Activated CD4-positive, alpha-beta memory T cell treated with anti-CD3 and anti-CD28 coated beads for 36 hours (primary cell): ENCODE data around the gene RSRC1. TPM values are rescaled to one million over a fixed set of nuclear protein-coding genes. Genes with fewer than 3 reads are reported as not detected.
"Not testable (repeated sequence)": the region's sequence is repeated elsewhere in the genome, so short reads cannot be mapped to it uniquely, and the experiment has no call there.

Experiments
- CTCF ChIA-PET: fragments of 350-600 bp; sonication (Branson Sonifier 250); formaldehyde crosslinking; loops from one replicate; lab custom pipeline; 2021; ENCODE audit warnings: antibody characterized with exemption, inconsistent platforms; lab: Charles Lee
- POLR2A ChIA-PET: fragments of 350-600 bp; sonication (Branson Sonifier 250); formaldehyde crosslinking; loops from one replicate; lab custom pipeline; 2021; ENCODE audit warnings: antibody characterized with exemption; lab: Charles Lee
- DNase-seq: peaks from one replicate; pipeline ENCODE4 v3.0.0-alpha.2; 2020
- H3K27ac Mint-ChIP-seq: one replicate; pipeline ENCODE4 v1.8.0; 2021; ENCODE audit warnings: mixed read lengths
- H3K27me3 Mint-ChIP-seq: one replicate; pipeline ENCODE4 v1.8.0; 2021; ENCODE audit warnings: mixed read lengths
- H3K36me3 Mint-ChIP-seq: one replicate; pipeline ENCODE4 v1.8.0; 2021; ENCODE audit warnings: mixed read lengths
- H3K4me1 Mint-ChIP-seq: one replicate; pipeline ENCODE4 v1.8.0; 2021; ENCODE audit warnings: low read depth, mixed read lengths
- H3K4me3 Mint-ChIP-seq: one replicate; pipeline ENCODE4 v1.8.0; 2021; ENCODE audit warnings: mild to moderate bottlenecking, mixed read lengths
- H3K9me3 Mint-ChIP-seq: one replicate; pipeline ENCODE4 v1.8.0; 2021; ENCODE audit warnings: mixed read lengths
- intact Hi-C: fragments of 100-400 bp; cut with micrococcal nuclease; formaldehyde crosslinking; loops from one replicate; pipeline ENCODE4 v1.15.1; 2023
- total RNA-seq, 2 experiments: library from RNA; stranded (reverse); gene quantifications; one replicate each; pipeline ENCODE4 v1.2.3, GENCODE V29; 2021

Gene RSRC1
- 10 to 100 TPM; 39.4 to 43.8 TPM for total RNA-seq

- peaks cover 54% of the 10 kb centered on the region for H3K4me1 Mint-ChIP-seq
Measured at GRCh38 chr3:158109804-158110657, at the start of gene RSRC1. TSS of gene RSRC1 (plus strand) at chr3:158110089. CDS start at chr3:158122105, 12,016 bp downstream.

GRCh38 chr3:158065574-158065973 is 44.3 kb upstream of the RSRC1 start:
- H3K27me3 Mint-ChIP-seq = peaks cover 18% of the 10 kb centered on the region
- H3K27ac Mint-ChIP-seq, CTCF ChIA-PET, H3K9me3 Mint-ChIP-seq, DNase-seq, H3K4me1 Mint-ChIP-seq, H3K36me3 Mint-ChIP-seq, intact Hi-C loops, POLR2A ChIA-PET, H3K4me3 Mint-ChIP-seq: not testable (repeated sequence)

More at GRCh38 chr3:158109804-158110657, at the start of gene RSRC1:
- Mint-ChIP-seq H3K27me3 (peaks cover 36% of the 10 kb centered on the region), H3K9me3 (peaks cover 17% of the 10 kb centered on the region), H3K27ac (peak within 1 kb of the TSS; percentile 77), H3K4me3 (peak within 1 kb of the TSS; percentile 99), H3K36me3 (peaks cover 25% of the 10 kb centered on the region)
- CTCF ChIA-PET = interaction anchor here (0.5 to 1.2 kb wide), 3 partner anchors 16 to 792 kb away, joined by 3 to 5 read pairs (median 3); no protein-coding TSS in a partner anchor
- DNase-seq = peak; percentile 85
- intact Hi-C loops = loop anchor here (1.0 to 10.0 kb wide), 6 partner anchors 12 to 532 kb away; partner anchors contain the start of gene GFM1
- POLR2A ChIA-PET = interaction anchor here (0.6 to 1.7 kb wide), 3 partner anchors 8 to 15 kb away, joined by 3 to 4 read pairs (median 3); no protein-coding TSS in a partner anchor

DNA sequence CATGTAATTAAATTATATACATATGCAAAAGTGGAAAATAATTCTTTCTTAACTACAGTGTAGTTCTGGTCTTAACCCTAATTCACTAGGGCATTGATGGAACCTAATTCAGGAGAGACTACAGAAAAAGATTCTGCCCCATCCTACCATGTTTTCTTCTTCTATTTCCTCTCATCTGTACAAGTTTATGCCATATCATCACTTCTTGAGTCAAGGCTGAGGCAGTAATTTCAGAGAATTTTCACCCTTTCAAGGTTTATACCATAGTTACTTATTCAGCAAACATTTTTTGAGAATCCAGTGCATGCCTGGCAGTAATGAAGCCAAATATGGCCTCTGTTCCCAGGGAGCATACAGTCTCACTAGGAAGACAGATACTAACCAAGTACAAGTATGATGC is 37.1 kb upstream of the RSRC1 start:
- Mint-ChIP-seq H3K4me3 (no peak overlapping the region), H3K4me1 (no peaks in the 10 kb centered on the region), H3K27ac (no peak overlapping the region), H3K36me3 (no peaks in the 10 kb centered on the region), H3K9me3 (no peaks in the 10 kb centered on the region), H3K27me3 (peaks cover 11% of the 10 kb centered on the region)
- ChIA-PET POLR2A (no interaction called here), CTCF (no interaction called here)
- intact Hi-C loops = no loop called here
- no peak for DNase-seq

DNA sequence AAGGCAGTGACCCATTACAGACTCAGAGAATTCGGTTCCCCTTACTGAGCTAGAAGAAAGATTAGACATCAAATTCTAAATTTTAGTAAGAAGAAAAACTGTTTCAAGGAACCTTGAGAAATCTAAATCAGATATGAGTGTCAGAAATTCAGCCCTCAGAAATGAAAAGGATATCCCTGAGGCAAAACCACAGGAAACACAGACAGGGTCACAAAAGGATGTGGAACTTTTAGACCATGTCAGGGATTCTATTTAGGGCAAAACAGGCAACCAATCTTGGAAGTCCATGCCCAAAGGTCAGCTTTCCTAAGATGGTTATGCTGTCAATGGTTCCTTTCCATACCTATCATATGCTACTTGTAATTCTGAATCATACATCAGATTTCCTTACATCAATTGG is 35.3 kb upstream of the RSRC1 start:
- Mint-ChIP-seq H3K36me3 (no peaks in the 10 kb centered on the region), H3K4me1 (no peaks in the 10 kb centered on the region)
- CTCF ChIA-PET = no interaction called here

GRCh38 chr3:158079599-158079998 is 30.3 kb upstream of the RSRC1 start:
- no peaks in the 10 kb centered on the region for H3K36me3 Mint-ChIP-seq
- no peak overlapping the region for H3K27ac Mint-ChIP-seq
- no peak overlapping the region for H3K4me3 Mint-ChIP-seq
- no peak for DNase-seq
- intact Hi-C loops = no loop called here
- POLR2A ChIA-PET = no interaction called here
- no peaks in the 10 kb centered on the region for H3K4me1 Mint-ChIP-seq
- peaks cover 9% of the 10 kb centered on the region for H3K27me3 Mint-ChIP-seq
- CTCF ChIA-PET = no interaction called here
- H3K9me3 Mint-ChIP-seq = no peaks in the 10 kb centered on the region

More for the DNA sequence above, 35.3 kb upstream of the RSRC1 start:
- no peak overlapping the region for H3K4me3 Mint-ChIP-seq
- DNase-seq = no peak
- H3K9me3 Mint-ChIP-seq = no peaks in the 10 kb centered on the region
- POLR2A ChIA-PET = no interaction called here
- H3K27ac Mint-ChIP-seq = no peak overlapping the region
- H3K27me3 Mint-ChIP-seq = peaks cover 11% of the 10 kb centered on the region
- intact Hi-C loops = no loop called here

DNA sequence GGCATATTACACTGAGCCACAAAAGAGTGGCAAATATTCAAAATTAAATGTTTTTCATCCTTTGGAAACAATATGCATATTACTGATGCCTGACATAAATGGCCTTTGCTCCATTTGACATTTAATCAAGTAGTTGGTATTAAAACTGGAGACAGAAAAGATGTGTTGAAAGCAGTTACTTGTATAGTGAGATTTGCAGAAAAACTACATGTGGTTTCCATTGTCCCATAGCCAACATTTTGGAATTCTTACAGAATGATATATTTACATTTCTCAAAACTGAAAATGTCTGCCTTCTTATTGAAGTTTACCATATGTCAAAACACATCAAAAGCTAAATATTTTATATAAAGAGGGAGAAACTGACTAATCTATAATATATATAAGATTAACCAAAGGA is 25.2 kb upstream of the RSRC1 start:
- POLR2A ChIA-PET = no interaction called here
- Mint-ChIP-seq H3K9me3 (no peaks in the 10 kb centered on the region), H3K36me3 (no peaks in the 10 kb centered on the region), H3K4me3 (no peak overlapping the region), H3K27me3 (peaks cover 31% of the 10 kb centered on the region), H3K27ac (no peak overlapping the region), H3K4me1 (no peaks in the 10 kb centered on the region)
- DNase-seq = no peak
- CTCF ChIA-PET = no interaction called here
- intact Hi-C loops = no loop called here

DNA sequence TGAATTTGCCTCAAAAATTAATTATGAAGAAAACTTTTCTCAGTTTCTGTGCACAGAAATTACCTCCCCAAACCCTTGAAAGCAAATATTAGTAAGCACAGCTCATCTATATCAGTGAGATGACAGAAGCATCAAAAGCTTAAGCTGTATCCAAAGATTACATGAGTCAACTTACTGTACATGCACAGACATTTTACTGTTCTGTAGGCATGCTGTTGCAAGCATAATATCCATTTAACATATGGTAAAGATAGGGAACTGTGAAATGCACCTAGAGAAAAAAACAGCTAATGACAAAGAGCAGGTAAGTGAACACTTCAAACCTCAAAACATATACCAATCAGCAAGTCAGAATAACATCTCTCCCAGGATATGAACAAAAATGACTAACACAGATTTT is 24.5 kb upstream of the RSRC1 start:
- Mint-ChIP-seq H3K4me3 (no peak overlapping the region), H3K27me3 (peaks cover 37% of the 10 kb centered on the region), H3K9me3 (no peaks in the 10 kb centered on the region), H3K4me1 (no peaks in the 10 kb centered on the region), H3K27ac (no peak overlapping the region), H3K36me3 (no peaks in the 10 kb centered on the region)
- DNase-seq = no peak
- ChIA-PET POLR2A (no interaction called here), CTCF (no interaction called here)
- intact Hi-C loops = no loop called here

DNA sequence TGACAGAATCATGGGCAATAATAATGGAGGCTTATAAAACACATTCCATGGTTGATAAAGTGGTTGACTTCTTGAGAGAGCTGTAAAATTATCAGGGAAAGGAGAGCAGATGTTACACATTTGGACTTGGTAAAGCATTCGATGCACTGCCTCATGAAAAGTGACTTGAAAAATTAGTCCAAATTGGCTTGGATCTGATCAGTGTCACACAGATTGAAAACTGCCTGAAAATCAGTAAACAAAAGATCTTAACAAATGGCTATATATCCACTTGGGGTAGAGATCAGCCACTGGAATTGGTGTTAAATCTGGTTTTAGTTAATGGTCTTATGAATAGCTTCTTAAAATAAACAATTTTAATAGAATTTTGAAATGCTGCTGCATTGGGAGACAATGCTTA is 24.0 kb upstream of the RSRC1 start:
- DNase-seq = no peak
- Mint-ChIP-seq H3K36me3 (no peaks in the 10 kb centered on the region), H3K4me3 (no peak overlapping the region), H3K4me1 (no peaks in the 10 kb centered on the region), H3K27me3 (peaks cover 42% of the 10 kb centered on the region), H3K9me3 (no peaks in the 10 kb centered on the region), H3K27ac (no peak overlapping the region)
- CTCF ChIA-PET = no interaction called here
- POLR2A ChIA-PET = no interaction called here
- intact Hi-C loops = no loop called here

DNA sequence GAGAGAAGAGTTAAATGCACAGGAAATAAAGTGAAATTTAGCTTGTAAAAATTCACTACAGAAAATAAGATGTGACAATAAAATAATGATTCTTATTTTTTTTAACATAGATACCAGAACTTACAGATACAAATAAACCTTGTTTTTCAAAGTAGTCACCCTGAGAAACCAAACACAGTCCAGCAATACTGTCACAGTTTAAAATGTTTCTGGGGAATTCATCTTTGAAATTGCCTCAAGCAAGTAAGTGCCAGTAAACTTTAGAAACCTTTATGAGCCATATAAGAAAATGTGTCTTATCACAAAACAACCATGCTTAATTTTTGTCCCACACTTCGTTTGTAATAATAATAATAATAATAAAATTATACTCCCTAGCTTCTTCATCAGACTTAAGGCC is 23.5 kb upstream of the RSRC1 start:
- no peak for DNase-seq
- Mint-ChIP-seq H3K4me3 (no peak overlapping the region), H3K27ac (no peak overlapping the region), H3K9me3 (no peaks in the 10 kb centered on the region), H3K36me3 (no peaks in the 10 kb centered on the region), H3K4me1 (no peaks in the 10 kb centered on the region), H3K27me3 (peaks cover 43% of the 10 kb centered on the region)
- CTCF ChIA-PET = no interaction called here
- POLR2A ChIA-PET = no interaction called here
- intact Hi-C loops = no loop called here

- Mint-ChIP-seq H3K4me1 (no peaks in the 10 kb centered on the region), H3K36me3 (no peaks in the 10 kb centered on the region), H3K27me3 (peaks cover 45% of the 10 kb centered on the region), H3K4me3 (no peak overlapping the region), H3K9me3 (no peaks in the 10 kb centered on the region), H3K27ac (no peak overlapping the region)
- intact Hi-C loops = no loop called here
- POLR2A ChIA-PET = no interaction called here
- no peak for DNase-seq
- CTCF ChIA-PET = no interaction called here
Measured at GRCh38 chr3:158086776-158087175, 23.1 kb upstream of the RSRC1 start.

GRCh38 chr3:158091531-158091930 is 18.4 kb upstream of the RSRC1 start:
- intact Hi-C loops = loop anchor here (5.0 kb wide), 1 partner anchor 341 kb away; no protein-coding TSS in a partner anchor
- H3K4me1 Mint-ChIP-seq = peaks cover 3% of the 10 kb centered on the region
- ChIA-PET CTCF (no interaction called here), POLR2A (no interaction called here)
- peaks cover 66% of the 10 kb centered on the region for H3K27me3 Mint-ChIP-seq
- no peak overlapping the region for H3K27ac Mint-ChIP-seq
- no peak overlapping the region for H3K4me3 Mint-ChIP-seq
- H3K9me3 Mint-ChIP-seq = peaks cover 3% of the 10 kb centered on the region
- no peak for DNase-seq
- peaks cover 1% of the 10 kb centered on the region for H3K36me3 Mint-ChIP-seq

- no peak for DNase-seq
- Mint-ChIP-seq H3K27ac (no peak overlapping the region), H3K9me3 (peaks cover 3% of the 10 kb centered on the region), H3K27me3 (peaks cover 69% of the 10 kb centered on the region), H3K4me3 (no peak overlapping the region), H3K4me1 (peaks cover 13% of the 10 kb centered on the region), H3K36me3 (peaks cover 1% of the 10 kb centered on the region)
- ChIA-PET POLR2A (no interaction called here), CTCF (no interaction called here)
- intact Hi-C loops = loop anchor here (5.0 kb wide), 1 partner anchor 339 kb away; no protein-coding TSS in a partner anchor
Measured at GRCh38 chr3:158093526-158093925, 16.4 kb upstream of the RSRC1 start.
